Thyroid gland (tissue), 4 donors: ENCODE measurements around the gene HOMER2. TPM values are rescaled to one million over a fixed set of nuclear protein-coding genes. Genes with fewer than 3 reads are reported as not detected.

Experiments used
- DNase-seq, 2 donors: peaks; one replicate each; pipeline ENCODE4 v3.0.0-alpha.2; 2019
- H3K27ac ChIP-seq, 3 donors: fragments of 200-600 bp; sonication (generic); 1 replicate in 2 of 3; 2 replicates in 1 of 3; pipeline ENCODE4 v1.5.1; 2016 to 2019; ENCODE audit warnings: mild to moderate bottlenecking in 1 of 3, moderate library complexity in 1 of 3
- H3K27me3 ChIP-seq: fragments of 200-600 bp; sonication (generic); one replicate; pipeline ENCODE4 v1.5.1; 2019
- H3K36me3 ChIP-seq, 2 donors: fragments of 200-600 bp; sonication (generic); one replicate each; pipeline ENCODE4 v1.5.1; 2016 to 2019
- H3K4me1 ChIP-seq, 2 donors: fragments of 200-600 bp; sonication (generic); one replicate each; pipeline ENCODE4 v1.5.1; 2017 to 2019
- H3K4me3 ChIP-seq, 3 donors: fragments of 200-600 bp; sonication (generic); replicated peaks in 1 of 3; 1 replicate in 2 of 3; 2 replicates in 1 of 3; pipeline ENCODE4 v1.5.1; 2016; ENCODE audit warnings: mild to moderate bottlenecking in 1 of 3
- H3K9me3 ChIP-seq: fragments of 200-600 bp; sonication (generic); one replicate; pipeline ENCODE4 v1.5.1; 2017
- POLR2A ChIP-seq, 2 donors: fragments of 450-650 bp; IDR thresholded peaks; one replicate each; pipeline ENCODE4 v1.6.1; 2017; ENCODE audit warnings: antibody characterized with exemption in 2 of 2, mild to moderate bottlenecking in 2 of 2, moderate library complexity in 1 of 2
- WGBS, 2 donors: methylation state at CpG; one replicate each; pipeline ENCODE4 v1.1.5; 2017; 5-methylcytosine and 5-hydroxymethylcytosine counted together
- intact Hi-C: fragments of 100-400 bp; cut with DNase I; formaldehyde crosslinking; loops from one replicate; pipeline ENCODE4 v1.15.1; 2023
- total RNA-seq, 4 donors: library from RNA; depleted of rRNA; stranded (reverse); fragments of >200 nt; gene quantifications; one replicate each; pipeline ENCODE4 v1.2.3, GENCODE V29; 2016
- TF ChIP-seq, protein P1 (sequence below), 6 experiments: fragments of 200-600 bp in 3 of 6; fragments of 450-650 bp in 3 of 6; sonication (generic) in 3 of 6; IDR thresholded peaks; one replicate each; pipeline ENCODE4 v1.5.1; 2016 to 2019; ENCODE audit warnings: antibody characterized with exemption in 6 of 6, mild to moderate bottlenecking in 2 of 6, inconsistent platforms in 1 of 6, moderate library complexity in 1 of 6

HOMER2 gene
- total RNA-seq, 4 donors from 2014 or later: 89.1 to 211 (median 122) TPM

DNA sequence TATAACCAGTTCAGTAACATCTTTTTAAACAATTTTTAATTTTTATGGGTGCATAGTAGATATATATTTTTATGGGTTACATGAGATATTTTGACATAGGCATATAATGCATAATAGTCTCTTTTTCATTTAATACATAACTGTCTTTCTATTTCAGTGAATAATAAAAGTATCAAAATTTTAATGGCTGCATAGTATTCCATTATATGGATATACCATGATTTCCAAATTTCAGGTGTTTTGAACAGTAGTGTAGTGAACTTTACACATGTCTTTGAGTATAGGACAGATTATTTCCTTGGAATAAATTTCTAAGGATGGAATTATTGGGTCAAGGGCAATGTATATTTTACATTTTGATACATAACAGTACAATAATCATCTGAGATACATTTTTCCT is 132.4 kb downstream of the HOMER2 start:
- Histone ChIP-seq H3K27me3 (no peaks in the 10 kb centered on the region), H3K9me3 (no peaks in the 10 kb centered on the region), H3K36me3 (peaks cover 41 to 57% of the 10 kb centered on the region in 2 donors), H3K27ac (no peak overlapping the region), H3K4me1 (no peaks in the 10 kb centered on the region), H3K4me3 (no peak overlapping the region)
- TF ChIP-seq POLR2A (IDR thresholded peaks at IDR 0.05): no peak
- TF ChIP-seq, protein P1, sequence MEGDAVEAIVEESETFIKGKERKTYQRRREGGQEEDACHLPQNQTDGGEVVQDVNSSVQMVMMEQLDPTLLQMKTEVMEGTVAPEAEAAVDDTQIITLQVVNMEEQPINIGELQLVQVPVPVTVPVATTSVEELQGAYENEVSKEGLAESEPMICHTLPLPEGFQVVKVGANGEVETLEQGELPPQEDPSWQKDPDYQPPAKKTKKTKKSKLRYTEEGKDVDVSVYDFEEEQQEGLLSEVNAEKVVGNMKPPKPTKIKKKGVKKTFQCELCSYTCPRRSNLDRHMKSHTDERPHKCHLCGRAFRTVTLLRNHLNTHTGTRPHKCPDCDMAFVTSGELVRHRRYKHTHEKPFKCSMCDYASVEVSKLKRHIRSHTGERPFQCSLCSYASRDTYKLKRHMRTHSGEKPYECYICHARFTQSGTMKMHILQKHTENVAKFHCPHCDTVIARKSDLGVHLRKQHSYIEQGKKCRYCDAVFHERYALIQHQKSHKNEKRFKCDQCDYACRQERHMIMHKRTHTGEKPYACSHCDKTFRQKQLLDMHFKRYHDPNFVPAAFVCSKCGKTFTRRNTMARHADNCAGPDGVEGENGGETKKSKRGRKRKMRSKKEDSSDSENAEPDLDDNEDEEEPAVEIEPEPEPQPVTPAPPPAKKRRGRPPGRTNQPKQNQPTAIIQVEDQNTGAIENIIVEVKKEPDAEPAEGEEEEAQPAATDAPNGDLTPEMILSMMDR (IDR thresholded peaks at IDR 0.05): no peak
- intact Hi-C loops: no loop called here
- DNase-seq: no peak

DNA sequence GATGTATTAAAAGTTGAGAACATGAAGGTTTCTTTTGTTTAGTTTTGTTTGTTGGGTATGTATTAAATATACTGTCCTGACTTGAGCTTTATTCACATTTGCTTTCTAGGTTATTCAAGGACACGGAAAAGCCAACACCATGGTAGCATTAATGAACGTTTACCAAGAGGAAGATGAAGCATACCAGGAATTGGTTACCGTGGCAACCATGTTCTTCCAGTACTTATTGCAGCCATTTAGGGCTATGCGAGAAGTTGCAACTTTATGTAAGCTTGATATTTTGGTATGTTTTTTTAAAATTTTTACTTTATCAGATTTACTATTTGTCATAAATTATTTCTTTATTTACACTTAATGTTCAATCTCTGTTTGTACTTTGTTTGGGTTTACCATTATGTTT is 139.5 kb downstream of the HOMER2 start:
- Histone ChIP-seq H3K27me3 (no peaks in the 10 kb centered on the region), H3K4me3 (no peak overlapping the region), H3K9me3 (no peaks in the 10 kb centered on the region), H3K36me3 (peaks cover 2 to 27% of the 10 kb centered on the region in 2 donors), H3K27ac (no peak overlapping the region), H3K4me1 (peaks cover 4 to 16% of the 10 kb centered on the region in 2 donors)
- intact Hi-C loops: no loop called here
- DNase-seq: no peak
- WGBS, 2 donors: 90% methylated on average over 4 of the region's 4 CpGs
- TF ChIP-seq, protein P1 (IDR thresholded peaks at IDR 0.05): no peak
- no peak for TF ChIP-seq POLR2A (IDR thresholded peaks at IDR 0.05)

DNA sequence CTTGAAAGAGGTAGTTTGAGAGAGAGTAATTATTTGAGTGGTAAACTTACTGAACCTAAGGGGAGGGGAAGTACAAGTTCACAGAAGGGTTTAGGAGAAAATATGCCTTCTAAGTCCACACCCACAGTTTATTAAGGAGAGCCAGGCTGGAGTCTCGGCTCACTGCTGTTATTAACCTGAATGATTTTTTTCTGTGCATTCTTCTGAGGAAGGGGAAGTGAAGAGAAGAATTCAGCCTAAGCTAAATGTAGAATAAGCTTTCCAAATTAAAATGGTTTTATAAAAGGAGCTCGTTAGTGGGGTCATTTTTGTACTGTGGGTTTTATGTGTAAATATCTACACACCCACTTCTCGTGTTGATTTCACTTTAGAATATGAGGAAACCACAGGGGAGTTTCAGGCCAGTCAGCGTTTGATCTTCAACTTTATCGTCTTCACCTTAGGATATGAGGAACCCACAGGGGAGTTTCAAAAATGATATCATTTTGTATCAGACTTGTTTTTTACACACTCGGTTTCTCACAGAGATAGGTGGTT is 141.6 kb downstream of the HOMER2 start:
- Histone ChIP-seq H3K27me3 (no peaks in the 10 kb centered on the region), H3K27ac (peak overlapping the region; percentile 99 to 100 (median 100)), H3K36me3 (peaks cover 0 to 15% of the 10 kb centered on the region in 2 donors), H3K4me1 (peaks cover 4 to 26% of the 10 kb centered on the region in 2 donors), H3K9me3 (no peaks in the 10 kb centered on the region), H3K4me3 (peak overlapping the region in 2 of 3 donors; percentile 81 to 88)
- DNase-seq: no peak
- 3% methylated on average over 6 of the region's 6 CpGs for WGBS, 2 donors
- TF ChIP-seq, protein P1 (IDR thresholded peaks at IDR 0.05): no peak
- TF ChIP-seq POLR2A (IDR thresholded peaks at IDR 0.05): no peak
- intact Hi-C loops: no loop called here

DNA sequence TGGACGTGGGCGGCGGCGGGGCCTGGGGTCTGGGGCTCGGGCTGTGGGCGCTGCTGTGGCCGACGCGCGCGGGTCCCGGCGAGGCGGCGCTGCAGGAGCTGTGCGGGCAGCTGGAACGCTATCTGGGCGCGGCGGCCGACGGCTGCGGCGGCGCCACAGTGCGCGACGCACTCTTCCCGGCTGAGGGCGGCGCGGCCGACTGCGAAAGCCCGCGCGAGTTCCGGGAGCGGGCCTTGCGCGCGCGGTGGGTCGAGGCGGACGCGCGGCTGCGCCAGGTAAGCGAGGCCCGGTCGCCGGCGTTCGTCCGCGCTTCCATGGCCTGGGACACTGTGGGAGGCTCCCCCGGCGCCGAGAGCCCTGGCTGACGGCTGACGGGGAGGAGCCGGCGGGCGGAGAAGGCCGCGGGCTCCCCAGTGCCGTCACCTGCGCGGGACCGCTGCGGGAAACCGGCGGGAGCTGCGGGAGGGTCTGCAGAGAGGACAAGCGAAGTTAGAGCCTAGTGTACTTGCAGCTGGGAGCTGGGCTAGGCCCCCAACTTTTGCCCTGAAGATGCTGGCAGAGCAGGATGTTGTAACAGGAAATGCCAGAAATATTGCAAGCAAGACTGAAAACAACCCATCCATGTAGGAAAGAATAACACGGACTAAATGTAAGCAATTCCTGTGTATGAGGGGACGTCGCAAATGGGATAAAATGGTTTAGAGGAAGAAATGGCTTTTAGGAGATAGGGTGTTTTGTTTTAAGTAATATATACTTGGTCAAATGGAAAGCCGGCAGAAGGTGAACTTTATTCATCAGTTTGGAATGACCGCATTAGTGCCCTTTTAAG is 142.2 kb downstream of the HOMER2 start:
- TF ChIP-seq, protein P1 (IDR thresholded peaks at IDR 0.05): no peak
- TF ChIP-seq POLR2A (IDR thresholded peaks at IDR 0.05): no peak
- H3K27me3 ChIP-seq: no peaks in the 10 kb centered on the region
- peak overlapping the region; percentile 53 to 88 (median 81) for H3K4me3 ChIP-seq
- 0 to 2% methylated on average over 16 to 28 of the region's 81 CpGs for WGBS, 2 donors
- intact Hi-C loops: no loop called here
- H3K9me3 ChIP-seq: no peaks in the 10 kb centered on the region
- peak; percentile 46 to 58 for DNase-seq
- H3K4me1 ChIP-seq: peaks cover 11 to 33% of the 10 kb centered on the region in 2 donors
- peaks cover 0 to 9% of the 10 kb centered on the region in 2 donors for H3K36me3 ChIP-seq
- H3K27ac ChIP-seq: peak overlapping the region; percentile 99 to 100 (median 100)
